HCT116 (cell line): ENCODE data around the gene ARID3A. TPM values are rescaled to one million over a fixed set of nuclear protein-coding genes. Genes with fewer than 3 reads are reported as not detected.

Source experiments
- ATAC-seq: fragments of 200-7000 bp; cut with Tn5 transposase; 2 replicates; pipeline ENCODE4 v1.9.1; 2020; ENCODE audit warnings: mild to moderate bottlenecking, moderate library complexity
- BruUV-seq: library from RNA; stranded (reverse); fragments of 400-500 nt; replicated peaks from 2 replicates; lab custom pipeline; 2021; lab: Mats Ljungman, UMichigan
- CTCF ChIA-PET: fragments of 300-600 bp; sonication (Branson Sonifier 250); formaldehyde crosslinking; loops from one replicate; lab custom pipeline; 2021; ENCODE audit warnings: antibody characterized with exemption; lab: Charles Lee
- POLR2A ChIA-PET: fragments of 300-600, 350-600 bp; sonication (Branson Sonifier 250); formaldehyde crosslinking; loops from one replicate; lab custom pipeline; 2021; ENCODE audit warnings: antibody characterized with exemption; lab: Charles Lee
- RAD21 ChIA-PET, 2 experiments: fragments of 300-600 bp; sonication (Branson Sonifier 250); formaldehyde crosslinking; loops; one replicate each; lab custom pipeline; 2023; ENCODE audit warnings: low total read pairs in 2 of 2; ENCODE audit not compliant: uncharacterized antibody in 2 of 2, unreplicated experiment in 2 of 2, low non-redundant PET in 1 of 2; lab: Charles Lee
- DNase-seq: peaks from one replicate; pipeline ENCODE4 v3.0.0-alpha.2; 2010; ENCODE audit warnings: low read depth, low spot score
- H2AFZ ChIP-seq: fragments of 200-600 bp; shearing (Covaris generic), sonication (generic); 2 replicates; pipeline ENCODE4 v1.6.1; 2017; ENCODE audit warnings: low read depth, mixed run types, mixed read lengths, antibody characterized with exemption, low read length; ENCODE audit not compliant: poor library complexity, severe bottlenecking
- H3K27ac ChIP-seq: 2 replicates; pipeline ENCODE4 v1.5.1; 2012; ENCODE audit warnings: low read depth, low read length
- H3K27me3 ChIP-seq: fragments of 200-600 bp; sonication (generic); 2 replicates; pipeline ENCODE4 v1.6.1; 2016; ENCODE audit warnings: mixed run types, low read length, mixed read lengths; ENCODE audit not compliant: insufficient read depth
- H3K36me3 ChIP-seq, 2 experiments: fragments of 200-500 bp in 1 of 2; fragments of 200-600 bp in 1 of 2; sonication (Bioruptor generic) in 1 of 2; sonication (generic) in 1 of 2; 2 replicates each; pipeline versions ENCODE4 v1.5.1 to v1.6.1; 2014 to 2016; ENCODE audit warnings: low read length in 2 of 2, inconsistent platforms in 1 of 2, mixed read lengths in 1 of 2, mixed run types in 1 of 2; ENCODE audit not compliant: insufficient read depth in 2 of 2, control insufficient read depth in 1 of 2
- H3K4me1 ChIP-seq, 2 experiments: fragments of 200-600 bp in 1 of 2; sonication (generic) in 1 of 2; 2 replicates each; pipeline versions ENCODE4 v1.5.1 to v1.6.1; 2012 to 2017; ENCODE audit warnings: low read length in 2 of 2, inconsistent platforms in 1 of 2, mild to moderate bottlenecking in 1 of 2, mixed read lengths in 1 of 2, mixed run types in 1 of 2, moderate library complexity in 1 of 2; ENCODE audit not compliant: insufficient read depth in 2 of 2, control insufficient read depth in 1 of 2
- H3K4me2 ChIP-seq: fragments of 200-600 bp; sonication (generic); 2 replicates; pipeline ENCODE4 v1.6.1; 2017; ENCODE audit warnings: mixed run types, low read length, mixed read lengths
- H3K4me3 ChIP-seq, 2 experiments: fragments of 200-600 bp in 1 of 2; sonication (generic) in 1 of 2; replicated peaks in 1 of 2; 2 replicates each; pipeline ENCODE4 v1.5.1; 2011 to 2016; ENCODE audit warnings: low read length in 2 of 2, control low read depth in 1 of 2, low read depth in 1 of 2, mild to moderate bottlenecking in 1 of 2, mixed read lengths in 1 of 2, mixed run types in 1 of 2
- H3K79me2 ChIP-seq: fragments of 200-600 bp; sonication (generic); 2 replicates; pipeline ENCODE4 v1.6.1; 2017; ENCODE audit warnings: mild to moderate bottlenecking, mixed run types, low read length, moderate library complexity, mixed read lengths; ENCODE audit not compliant: insufficient read depth
- H3K9ac ChIP-seq: fragments of 200-600 bp; sonication (generic); 2 replicates; pipeline ENCODE4 v1.6.1; 2016; ENCODE audit warnings: low read length, mixed read lengths
- H3K9me2 ChIP-seq: fragments of 200-600 bp; sonication (generic), shearing (Covaris generic); 2 replicates; pipeline ENCODE4 v1.6.1; 2017; ENCODE audit warnings: mixed run types, mild to moderate bottlenecking, moderate library complexity; ENCODE audit not compliant: insufficient read depth
- H3K9me3 ChIP-seq, 2 experiments: fragments of 200-500 bp in 1 of 2; fragments of 200-600 bp in 1 of 2; sonication (Bioruptor generic) in 1 of 2; sonication (generic) in 1 of 2; 2 replicates each; pipeline ENCODE4 v1.6.1; 2014 to 2017; ENCODE audit warnings: low read length in 2 of 2, mixed read lengths in 2 of 2, inconsistent platforms in 1 of 2, low read depth in 1 of 2, mild to moderate bottlenecking in 1 of 2, mixed run types in 1 of 2, moderate library complexity in 1 of 2; ENCODE audit not compliant: control insufficient read depth in 1 of 2, insufficient read depth in 1 of 2
- H4K20me1 ChIP-seq: fragments of 200-600 bp; sonication (generic), shearing (Covaris generic); 2 replicates; pipeline ENCODE4 v1.6.1; 2017; ENCODE audit warnings: mixed run types, mild to moderate bottlenecking, moderate library complexity; ENCODE audit not compliant: insufficient read depth
- ATF3 ChIP-seq: IDR thresholded peaks from 2 replicates; pipeline ENCODE4 v1.6.1; 2012
- CBX3 ChIP-seq: IDR thresholded peaks from 2 replicates; pipeline ENCODE4 v1.6.1; 2012; ENCODE audit warnings: low read depth
- CEBPB ChIP-seq: IDR thresholded peaks from 2 replicates; pipeline ENCODE4 v1.6.1; 2012; ENCODE audit warnings: low read depth
- CTCF ChIP-seq, 3 experiments: fragments of 200-600 bp in 1 of 3; sonication (generic) in 1 of 3; IDR thresholded peaks in 2 of 3; conservative IDR thresholded peaks in 1 of 3; 2 replicates each; pipeline ENCODE4 v1.5.1; 2012 to 2017; ENCODE audit warnings: low read depth in 2 of 3, low read length in 2 of 3, antibody characterized with exemption in 1 of 3, borderline replicate concordance in 1 of 3, control low read depth in 1 of 3, mild to moderate bottlenecking in 1 of 3, mixed read lengths in 1 of 3, mixed run types in 1 of 3, moderate library complexity in 1 of 3; ENCODE audit not compliant: insufficient read depth in 1 of 3
- EGR1 ChIP-seq: IDR thresholded peaks from 2 replicates; pipeline ENCODE4 v1.6.1; 2012; ENCODE audit warnings: low read depth
- EZH2 ChIP-seq: fragments of 200-600 bp; sonication (generic); IDR thresholded peaks from 2 replicates; pipeline ENCODE4 v1.6.1; 2017; ENCODE audit warnings: antibody characterized with exemption, mixed run types
- EZH2phosphoT487 ChIP-seq: fragments of 200-600 bp; IDR thresholded peaks from 2 replicates; pipeline ENCODE4 v1.6.1; 2018; ENCODE audit warnings: antibody characterized with exemption, borderline replicate concordance
- FOSL1 ChIP-seq: IDR thresholded peaks from 2 replicates; pipeline ENCODE4 v1.6.1; 2012; ENCODE audit warnings: low read depth
- MAX ChIP-seq: IDR thresholded peaks from 2 replicates; pipeline ENCODE4 v1.6.1; 2012
- POLR2AphosphoS5 ChIP-seq: IDR thresholded peaks from 2 replicates; pipeline ENCODE4 v1.6.1; 2011; ENCODE audit warnings: mild to moderate bottlenecking, low read depth, low read length, moderate library complexity
- RAD21 ChIP-seq: IDR thresholded peaks from 2 replicates; pipeline ENCODE4 v1.6.1; 2012; ENCODE audit warnings: low read depth, mild to moderate bottlenecking
- SP1 ChIP-seq: IDR thresholded peaks from 2 replicates; pipeline ENCODE4 v1.6.1; 2012; ENCODE audit warnings: low read depth
- SRF ChIP-seq: IDR thresholded peaks from 2 replicates; pipeline ENCODE4 v1.6.1; 2012; ENCODE audit warnings: low read depth
- ZNF274 ChIP-seq: fragments of 200-500 bp; sonication (Bioruptor generic); IDR thresholded peaks from 2 replicates; pipeline ENCODE4 v1.6.1; 2014; ENCODE audit warnings: mild to moderate bottlenecking, low read depth, low read length, inconsistent platforms
- intact Hi-C: fragments of 100-400 bp; cut with micrococcal nuclease; formaldehyde crosslinking; loops from 2 replicates; pipeline ENCODE4 v1.10.0; 2022
- total RNA-seq: library from RNA; stranded (reverse); gene quantifications from one replicate; pipeline ENCODE4 v1.2.1, GENCODE V29; 2021; ENCODE audit not compliant: unreplicated experiment

ARID3A gene
- total RNA-seq, 1 experiment from 2014 or later = 21.8 TPM

- peaks cover 29 to 43% of the 10 kb centered on the region in 2 experiments for H3K4me1 ChIP-seq
- H3K4me2 ChIP-seq = no peak overlapping the region
- H3K27me3 ChIP-seq = no peaks in the 10 kb centered on the region
- CTCF ChIA-PET = no interaction called here
- intact Hi-C loops = no loop called here
- POLR2A ChIA-PET = no interaction called here
- H4K20me1 ChIP-seq = no peaks in the 10 kb centered on the region
- no peak overlapping the region for H3K27ac ChIP-seq
- H3K9ac ChIP-seq = no peak overlapping the region
- no peak for TF ChIP-seq EZH2phosphoT487
- TF ChIP-seq ATF3 = no peak
- no peak for TF ChIP-seq SRF
- no peak for TF ChIP-seq CEBPB
- TF ChIP-seq CBX3 = no peak
- no peak for TF ChIP-seq MAX
- TF ChIP-seq EZH2 = no peak
- no peak for TF ChIP-seq CTCF (IDR thresholded peaks at IDR 0.05 in 2 of 3, conservative IDR thresholded peaks at IDR 0.05 in 1 of 3; ENCODE audit: borderline replicate concordance in 1 of 3, insufficient read depth in 1 of 3, low read depth in 2 of 3, low read length in 2 of 3)
- no peak for TF ChIP-seq RAD21
- no peak for TF ChIP-seq FOSL1
- no peak for TF ChIP-seq POLR2AphosphoS5
- no peak for TF ChIP-seq ZNF274
- no peak for TF ChIP-seq EGR1
- TF ChIP-seq SP1 = no peak
- TF ChIP-seq, all 23 proteins: peak for 0
- DNase-seq (no peak), ATAC-seq (no peak)
- Histone ChIP-seq H3K9me3 (no peaks in the 10 kb centered on the region), H3K36me3 (no peaks in the 10 kb centered on the region; a peak in 1 of 4 replicates), H3K79me2 (peaks cover 8% of the 10 kb centered on the region; the same call in 1 of the 2 replicates), H3K4me3 (no peak overlapping the region), H3K9me2 (no peaks in the 10 kb centered on the region), H2AFZ (no peak overlapping the region)
- no TSS peak for BruUV-seq
- RAD21 ChIA-PET = no interaction called here
These were observed 18.9 kb downstream of the ARID3A start for GRCh38 chr19:944663-945241.
